Occipital lobe (tissue), 2 donors: Measurements from ENCODE around the gene MYO5A. TPM values are rescaled to one million over a fixed set of nuclear protein-coding genes. Genes with fewer than 3 reads are reported as not detected.

Experiments used
- DNase-seq: peaks from one replicate; lab custom pipeline; 2025; lab: John Stamatoyannopoulos, UW
- total RNA-seq: library from RNA; depleted of rRNA; stranded (reverse); fragments of >200 nt; gene quantifications from one replicate; pipeline ENCODE4 v1.2.3, GENCODE V29; 2014

The MYO5A gene
- total RNA-seq, 1 donor from 2014 or later: 155 TPM

DNA sequence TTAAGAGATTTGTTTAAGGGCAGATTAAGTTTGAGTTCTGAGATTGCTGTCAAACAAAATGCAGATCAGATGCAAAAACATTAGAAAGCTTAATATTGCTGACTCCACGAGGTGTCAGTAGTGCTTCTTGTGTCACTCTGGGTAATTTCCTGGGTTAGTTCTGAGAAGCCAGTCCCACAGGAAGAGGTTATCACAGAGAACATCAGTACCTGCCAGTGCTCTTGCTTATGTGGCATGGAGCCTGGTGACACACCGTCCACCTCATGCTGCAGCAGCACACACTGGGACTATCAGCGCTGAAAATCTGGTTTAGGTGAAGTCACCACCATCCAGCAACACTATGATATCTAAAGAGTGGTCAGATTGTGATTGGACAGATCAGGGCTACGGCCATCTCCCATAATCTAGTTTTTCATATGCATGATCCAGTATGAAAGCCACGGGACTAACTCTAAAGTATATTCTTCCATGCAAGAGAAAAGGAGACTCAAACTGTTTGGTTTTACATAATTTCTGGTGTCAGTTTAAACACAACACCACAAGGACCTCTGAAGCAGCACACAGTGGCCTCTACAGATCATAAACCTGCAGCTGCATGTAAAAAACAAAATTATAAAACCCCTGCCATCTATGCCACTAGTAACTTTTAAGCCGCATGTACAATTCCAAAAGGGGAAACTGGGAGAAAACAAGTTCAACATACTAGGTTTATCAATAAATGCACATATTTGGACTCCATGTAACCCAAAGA, 197.0 kb downstream of the MYO5A start:
- DNase-seq: no peak

DNA sequence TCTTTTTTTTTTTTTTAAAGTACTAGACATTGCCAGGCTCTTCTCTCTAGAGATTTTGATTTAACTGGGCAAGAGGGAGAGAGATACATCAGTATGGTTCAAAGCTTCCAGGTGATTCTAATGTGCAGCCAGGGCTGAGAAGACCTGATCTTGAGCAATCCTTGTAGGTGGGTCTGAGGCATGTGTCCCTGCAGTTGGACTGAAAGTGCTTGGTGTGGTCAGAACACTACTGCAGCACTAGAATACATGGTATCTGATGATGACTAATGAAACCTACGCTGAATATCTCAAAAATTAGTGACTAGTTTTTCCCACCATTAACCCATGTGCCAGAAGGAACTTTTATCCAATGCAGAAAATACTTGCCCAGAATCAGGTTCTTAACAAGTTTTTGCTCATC, 198.7 kb downstream of the MYO5A start:
- DNase-seq: no peak

DNA sequence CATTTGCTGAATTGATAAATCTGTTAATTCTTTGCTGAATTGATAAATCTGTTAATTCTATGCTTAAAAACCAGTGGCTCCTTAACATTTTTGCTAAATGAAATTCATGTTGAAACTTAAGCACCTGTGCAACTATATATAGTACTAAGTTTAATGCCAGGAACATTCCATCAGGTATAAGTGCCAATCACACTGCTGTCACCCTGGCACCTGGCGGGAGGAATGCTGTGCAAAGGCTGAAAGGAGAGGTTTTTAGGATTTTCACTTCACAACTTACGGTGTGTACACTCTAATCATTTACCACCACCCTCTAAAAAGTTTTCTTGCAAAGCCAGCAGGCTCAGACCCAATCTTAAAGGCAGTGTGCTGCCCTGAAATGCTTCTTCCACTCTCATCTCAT, 199.5 kb downstream of the MYO5A start:
- DNase-seq: no peak

DNA sequence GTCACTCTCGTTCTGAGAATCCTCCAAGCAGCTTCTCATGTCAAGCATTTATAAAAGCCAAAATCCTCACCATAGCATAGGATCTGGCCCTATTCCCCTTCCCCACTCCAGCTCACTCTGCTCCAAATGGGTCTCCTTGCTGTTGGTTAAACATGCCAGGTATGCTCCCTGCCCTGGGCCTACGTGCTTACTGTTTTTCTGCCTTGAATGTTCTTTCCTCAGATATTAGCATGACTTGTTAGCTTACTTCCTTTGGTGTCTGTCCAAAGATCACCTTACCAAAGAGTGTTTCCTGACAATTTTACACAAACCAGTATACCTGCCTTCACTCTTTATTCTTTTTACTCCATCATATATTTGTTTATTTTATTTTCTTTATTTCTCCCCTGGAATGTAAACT, 200.0 kb downstream of the MYO5A start:
- DNase-seq: no peak

DNA sequence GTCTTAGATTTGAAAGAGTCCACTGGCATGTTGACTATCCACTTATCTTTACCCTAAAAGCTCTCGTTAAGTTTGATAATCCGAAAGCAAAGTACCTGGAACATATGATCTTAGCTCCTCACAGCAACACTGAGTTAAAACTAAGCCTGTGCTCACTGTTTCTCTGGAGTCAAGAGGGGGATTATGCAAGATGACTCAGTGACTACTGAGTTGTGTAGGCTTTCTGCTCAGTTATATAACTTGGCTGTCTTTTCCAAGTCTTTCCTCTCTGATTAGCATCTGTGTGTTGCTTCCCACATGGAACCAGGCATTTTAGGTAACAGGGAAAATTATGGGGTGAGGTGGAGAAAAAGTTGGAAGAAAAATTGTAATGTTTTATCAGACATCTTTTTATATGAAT, 201.9 kb downstream of the MYO5A start:
- DNase-seq: peak; percentile 21

DNA sequence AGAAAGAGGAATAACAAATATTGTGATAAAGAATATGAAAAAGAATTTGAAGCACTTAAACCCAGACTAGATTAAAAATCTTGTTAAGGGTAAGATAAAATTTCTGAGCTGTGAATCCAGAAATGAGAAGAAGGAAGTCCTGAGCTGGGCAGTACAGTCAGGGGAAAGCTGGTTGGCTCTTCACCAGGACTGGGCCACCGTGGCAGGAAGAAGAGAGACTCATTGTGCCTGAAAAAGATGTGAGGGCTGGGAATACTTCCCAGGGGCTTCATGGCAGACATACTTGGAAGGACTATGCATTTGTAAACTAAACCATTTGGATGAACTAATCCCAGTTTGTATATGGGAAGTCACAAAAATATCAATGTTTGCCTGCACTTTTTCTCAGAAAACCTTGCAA, 204.6 kb downstream of the MYO5A start:
- no peak for DNase-seq

DNA sequence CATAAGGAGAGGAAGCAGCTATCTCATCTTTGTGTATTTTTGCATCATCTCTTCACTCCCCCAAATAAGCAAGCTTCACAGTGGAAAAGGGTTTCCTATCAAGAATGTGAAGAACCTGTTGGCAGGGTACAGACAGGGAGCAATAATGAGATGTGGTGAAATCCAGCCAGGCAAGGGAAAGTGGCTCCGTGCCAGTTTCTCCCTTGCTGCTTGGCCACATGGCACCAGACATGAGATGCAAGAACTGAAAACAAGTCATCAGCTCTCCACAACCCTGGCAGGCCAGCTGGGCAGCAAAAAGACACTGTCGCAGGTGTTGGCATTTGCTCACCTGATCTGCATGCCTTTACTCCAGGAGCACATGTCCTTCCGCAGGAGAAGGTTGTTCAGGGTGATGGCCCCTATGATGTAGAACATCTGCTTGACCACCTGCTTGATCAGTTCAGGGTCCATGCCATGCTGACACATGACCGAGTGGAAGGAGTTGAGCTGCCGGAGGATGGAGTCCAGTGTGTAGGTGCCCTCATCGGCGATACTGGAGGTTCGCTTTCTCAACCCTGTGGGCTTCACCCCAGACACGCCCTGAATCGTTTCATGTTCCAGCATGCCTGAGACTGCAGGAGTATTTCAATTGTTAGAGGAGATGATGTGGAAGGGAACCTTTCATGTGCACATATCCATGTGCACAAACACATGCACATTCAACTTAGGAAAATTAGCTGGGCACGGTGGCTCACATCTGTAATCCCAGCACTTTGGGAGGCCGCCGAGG, 209.8 kb downstream of the MYO5A start:
- DNase-seq: no peak

GRCh38 chr15:52317688-52318087, 211.0 kb downstream of the MYO5A start:
- DNase-seq: no peak

DNA sequence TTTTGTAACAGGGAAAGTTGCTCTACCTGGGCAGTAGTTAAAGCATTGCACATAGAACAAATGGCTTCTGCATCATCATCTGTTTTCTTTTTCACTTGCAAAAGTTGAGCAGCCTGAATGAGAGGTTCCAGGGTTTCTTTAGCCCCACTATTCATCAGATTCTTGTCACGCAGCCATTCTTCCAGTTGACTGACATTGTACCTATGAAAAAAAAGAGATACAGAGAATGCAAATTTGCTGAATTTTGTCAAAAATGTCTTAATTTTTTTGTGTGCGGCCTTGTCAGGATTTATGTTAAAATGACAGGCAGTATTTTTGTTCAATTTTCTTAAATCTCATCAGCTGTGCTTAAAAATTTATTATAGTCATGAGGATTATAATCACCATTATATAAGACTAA, 211.7 kb downstream of the MYO5A start:
- DNase-seq: no peak

GRCh38 chr15:52309154-52309548, 219.5 kb downstream of the MYO5A start:
- DNase-seq: no peak

GRCh38 chr15:52308446-52309153, 220.1 kb downstream of the MYO5A start:
- DNase-seq: no peak

DNA sequence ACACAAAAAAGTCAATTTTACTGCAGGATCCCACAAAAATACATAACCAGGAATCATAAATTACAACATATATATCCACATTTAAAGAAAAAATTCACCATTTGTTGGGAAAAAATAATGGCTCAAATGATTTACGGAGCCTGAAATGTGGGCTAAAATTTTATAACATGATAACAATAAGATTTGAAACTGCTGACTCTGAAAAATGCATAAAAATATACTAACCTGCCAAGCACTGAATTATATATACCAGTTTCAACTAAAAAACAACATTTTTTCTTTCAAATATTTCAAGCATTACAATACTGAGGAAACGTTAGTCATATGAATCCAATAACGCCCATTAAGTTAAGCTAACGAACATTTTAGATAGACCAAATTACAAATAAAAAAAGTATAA, 220.8 kb downstream of the MYO5A start:
- no peak for DNase-seq

DNA sequence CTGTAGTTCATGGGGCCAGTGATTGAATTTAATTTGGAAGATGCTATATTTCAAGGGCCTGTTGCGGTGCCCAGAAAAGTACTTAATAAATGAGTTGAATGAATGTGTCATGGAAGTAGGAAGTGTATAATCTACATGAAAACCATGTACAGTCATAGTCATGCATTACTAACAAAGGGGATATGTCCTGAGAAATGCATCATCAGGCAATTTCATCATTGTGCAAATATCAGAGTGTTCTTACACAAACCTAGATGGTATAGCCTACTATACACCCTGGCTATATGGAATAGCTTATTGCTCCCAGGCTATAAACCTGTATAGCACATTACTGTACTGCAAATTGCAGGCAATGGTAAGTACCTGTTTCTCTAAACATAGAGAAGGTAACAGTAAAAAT, 222.4 kb downstream of the MYO5A start:
- no peak for DNase-seq

GRCh38 chr15:52303093-52303772, 225.4 kb downstream of the MYO5A start:
- no peak for DNase-seq

GRCh38 chr15:52301265-52301847, 227.3 kb downstream of the MYO5A start:
- no peak for DNase-seq

- DNase-seq: peak; percentile 47
Measured at GRCh38 chr15:52295421-52296001, 233.2 kb downstream of the MYO5A start, which contains the start of gene MYO5C. Gene MYO5C, minus strand, starts transcription at chr15:52295804. Its CDS starts 168 bp downstream, at chr15:52295636.

DNA sequence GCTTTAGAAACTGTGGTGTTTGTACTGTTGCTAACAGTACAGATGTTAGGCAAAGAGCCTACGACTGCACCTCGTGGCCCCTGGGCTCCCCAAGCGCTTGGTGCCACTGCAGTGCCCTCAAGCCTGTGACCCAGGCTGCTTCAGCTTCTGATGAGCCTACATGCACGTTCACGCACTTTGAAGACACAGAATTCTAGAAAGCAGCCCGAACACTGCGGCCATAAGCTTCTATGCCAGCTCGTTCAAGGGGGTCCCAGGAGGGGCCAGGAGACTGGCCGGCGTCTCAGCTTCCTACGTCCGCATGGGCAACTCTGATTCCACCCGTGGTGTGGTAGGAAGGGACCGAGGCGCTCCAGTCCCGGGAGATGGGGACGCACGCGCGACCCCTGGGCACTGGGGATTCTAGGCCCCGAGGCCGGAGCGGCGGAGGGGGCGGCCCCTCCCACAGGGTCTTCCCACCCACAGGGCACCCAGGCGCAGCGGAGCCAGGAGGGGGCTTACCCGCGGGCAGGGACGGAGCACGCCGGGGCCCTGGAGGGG, 233.7 kb downstream of the MYO5A start:
- no peak for DNase-seq

DNA sequence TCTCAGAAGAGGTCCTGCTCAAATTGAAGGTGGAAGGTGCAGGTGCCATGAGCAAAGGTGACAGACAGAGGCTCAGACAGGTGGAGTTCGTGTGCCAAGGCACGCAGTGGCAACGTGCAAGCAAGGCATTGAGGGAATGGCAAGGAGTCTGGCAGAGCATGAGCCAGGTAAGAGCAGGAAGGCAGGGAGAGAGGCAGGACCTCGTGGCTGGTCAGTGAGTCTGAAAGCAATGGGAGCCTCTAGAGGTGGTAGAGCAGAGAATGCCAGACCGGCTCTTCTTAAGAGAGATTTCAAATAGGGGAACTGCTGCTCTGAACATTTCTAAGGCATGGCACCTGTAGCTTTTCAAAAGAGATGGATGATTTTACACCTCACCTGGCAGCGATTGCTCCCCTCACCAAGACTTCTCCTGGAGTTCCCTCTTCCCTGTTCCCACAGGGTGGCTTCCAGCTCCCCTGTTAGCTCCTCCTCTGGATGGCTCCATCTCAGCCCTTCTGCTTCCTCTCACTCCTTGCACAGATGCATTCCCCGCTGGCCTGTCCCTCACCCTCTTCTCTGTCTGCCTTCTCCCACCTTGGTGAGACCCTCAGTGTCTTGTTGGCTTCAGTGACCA, 235.8 kb downstream of the MYO5A start:
- DNase-seq: no peak

- DNase-seq: no peak
Measured at GRCh38 chr15:52291204-52291603, 237.5 kb downstream of the MYO5A start.

DNA sequence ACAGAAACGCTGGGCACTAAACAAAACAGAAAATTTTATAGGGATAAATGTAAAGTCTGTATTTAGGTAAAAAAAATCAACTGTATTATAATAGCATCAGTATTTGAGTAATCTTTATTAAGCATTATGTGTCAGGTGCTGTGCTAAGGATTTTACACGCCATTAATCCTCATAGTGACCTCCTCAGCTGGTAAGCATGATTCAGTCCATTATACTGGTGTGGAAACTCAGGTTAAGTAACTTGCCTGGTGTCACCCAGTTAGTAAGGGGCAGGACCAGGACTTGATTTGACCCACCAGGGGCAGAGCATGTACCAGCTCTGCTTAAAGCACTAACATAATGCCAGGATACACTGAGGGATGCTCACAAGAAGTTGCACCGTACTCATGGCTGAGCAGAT, 237.9 kb downstream of the MYO5A start:
- DNase-seq: no peak
